Nephron (organoid): ENCODE data around the gene SPG7.
A peak's percentile ranks its signal among the peaks of the same experiment; 100 is the strongest.

Experiments used
- H3K27ac Mint-ChIP-seq, 3 experiments: 2 replicates each; pipeline ENCODE4 v1.8.0; 2020; ENCODE audit warnings: mixed read lengths in 3 of 3, mild to moderate bottlenecking in 2 of 3, moderate library complexity in 1 of 3
- H3K27me3 Mint-ChIP-seq: 2 replicates; pipeline ENCODE4 v1.8.0; 2021; ENCODE audit warnings: low read depth, mild to moderate bottlenecking, moderate library complexity, mixed read lengths
- H3K36me3 Mint-ChIP-seq: 2 replicates; pipeline ENCODE4 v1.8.0; 2020; ENCODE audit warnings: low read depth, mixed read lengths
- H3K4me1 Mint-ChIP-seq: 2 replicates; pipeline ENCODE4 v1.8.0; 2020; ENCODE audit warnings: mixed read lengths
- H3K4me3 Mint-ChIP-seq, 3 experiments: 2 replicates each; pipeline ENCODE4 v1.8.0; 2020; ENCODE audit warnings: mild to moderate bottlenecking in 3 of 3, mixed read lengths in 3 of 3, moderate library complexity in 2 of 3
- H3K9me3 Mint-ChIP-seq: 2 replicates; pipeline ENCODE4 v1.8.0; 2020; ENCODE audit warnings: mixed read lengths
- CTCF ChIP-seq, 3 experiments: fragments of 200-600 bp; sonication (generic); IDR thresholded peaks; one replicate each; pipeline ENCODE4 v1.5.0; 2021; ENCODE audit warnings: antibody characterized with exemption in 3 of 3; ENCODE audit not compliant: unreplicated experiment in 3 of 3

Gene SPG7

GRCh38 chr16:89489898-89490438 lies 18.2 kb upstream of the SPG7 start:
- no peak overlapping the region for H3K27ac Mint-ChIP-seq
- H3K4me1 Mint-ChIP-seq, result peaks cover 60% of the 10 kb centered on the region
- no peaks in the 10 kb centered on the region for H3K9me3 Mint-ChIP-seq

GRCh38 chr16:89490439-89491237 lies 17.6 kb upstream of the SPG7 start, which contains the start of gene ANKRD11:
ANKRD11 (minus strand) TSS chr16:89490561; CDS start chr16:89317019, 173,542 bp downstream.
- Mint-ChIP-seq H3K9me3 (no peaks in the 10 kb centered on the region), H3K4me3 (peak within 1 kb of the TSS; percentile 94 to 96 (median 95)), H3K4me1 (peaks cover 54% of the 10 kb centered on the region), H3K27ac (peak within 1 kb of the TSS; percentile 93 to 98 (median 97)), H3K36me3 (no peaks in the 10 kb centered on the region), H3K27me3 (no peaks in the 10 kb centered on the region)
- TF ChIP-seq CTCF (IDR thresholded peaks at IDR 0.05; ENCODE audit: unreplicated experiment in 3 of 3), result no peak

More at GRCh38 chr16:89489898-89490438, 18.2 kb upstream of the SPG7 start:
- Mint-ChIP-seq H3K27me3 (no peaks in the 10 kb centered on the region), H3K36me3 (no peaks in the 10 kb centered on the region), H3K4me3 (peak overlapping the region in 1 of 3 experiments; percentile 19)
- TF ChIP-seq CTCF (IDR thresholded peaks at IDR 0.05; ENCODE audit: unreplicated experiment in 3 of 3), result no peak

- Mint-ChIP-seq H3K27ac (peak overlapping the region; percentile 80 to 91 (median 90)), H3K4me1 (peaks cover 47% of the 10 kb centered on the region), H3K27me3 (no peaks in the 10 kb centered on the region), H3K4me3 (peak overlapping the region; percentile 86 to 95 (median 93)), H3K9me3 (no peaks in the 10 kb centered on the region), H3K36me3 (no peaks in the 10 kb centered on the region)
- peak in 2 of 3 experiments; percentile 10 to 32 for TF ChIP-seq CTCF (IDR thresholded peaks at IDR 0.05; ENCODE audit: unreplicated experiment in 3 of 3)
These were observed 16.8 kb upstream of the SPG7 start for GRCh38 chr16:89491238-89491869.

- Mint-ChIP-seq H3K27me3 (no peaks in the 10 kb centered on the region), H3K36me3 (no peaks in the 10 kb centered on the region), H3K4me1 (peaks cover 41% of the 10 kb centered on the region), H3K4me3 (peak overlapping the region; percentile 86 to 95 (median 93)), H3K27ac (peak overlapping the region in 1 of 3 experiments; percentile 80), H3K9me3 (no peaks in the 10 kb centered on the region)
- TF ChIP-seq CTCF (IDR thresholded peaks at IDR 0.05; ENCODE audit: unreplicated experiment in 3 of 3), result no peak
These were observed 16.1 kb upstream of the SPG7 start for GRCh38 chr16:89491974-89492687.

GRCh38 chr16:89493776-89494175 lies 14.4 kb upstream of the SPG7 start:
- H3K4me3 Mint-ChIP-seq, result peak overlapping the region; percentile 13 to 39 (median 24)
- no peak overlapping the region for H3K27ac Mint-ChIP-seq
- no peaks in the 10 kb centered on the region for H3K9me3 Mint-ChIP-seq
- H3K36me3 Mint-ChIP-seq, result no peaks in the 10 kb centered on the region
- H3K4me1 Mint-ChIP-seq, result peaks cover 33% of the 10 kb centered on the region
- H3K27me3 Mint-ChIP-seq, result no peaks in the 10 kb centered on the region
- no peak for TF ChIP-seq CTCF (IDR thresholded peaks at IDR 0.05; ENCODE audit: unreplicated experiment in 3 of 3)
